BLaER1 treated with 17β-estradiol and CSF1 and Interleukin-3, amounts not matched to agents 10 nM and 100 nM (cell line): Measurements from ENCODE around the gene RAI14.

Experiments
- H3K27ac ChIP-seq, 11 experiments: shearing (Covaris generic); formaldehyde crosslinking; 2 replicates each; pipeline ENCODE4 v1.8.1; 2022
- H3K27me3 ChIP-seq, 11 experiments: shearing (Covaris generic); formaldehyde crosslinking; 2 replicates each; pipeline ENCODE4 v1.8.1; 2022
- H3K36me3 ChIP-seq, 11 experiments: shearing (Covaris generic); formaldehyde crosslinking; 2 replicates each; pipeline ENCODE4 v1.8.1; 2022
- H3K4me1 ChIP-seq, 10 experiments: shearing (Covaris generic); formaldehyde crosslinking; 2 replicates each; pipeline ENCODE4 v1.8.1; 2022
- H3K4me2 ChIP-seq, 11 experiments: shearing (Covaris generic); formaldehyde crosslinking; 2 replicates each; pipeline ENCODE4 v1.8.1; 2022
- H3K4me3 ChIP-seq, 10 experiments: shearing (Covaris generic); formaldehyde crosslinking; 2 replicates each; pipeline ENCODE4 v1.8.1; 2022
- H3K9ac ChIP-seq, 11 experiments: shearing (Covaris generic); formaldehyde crosslinking; 2 replicates each; pipeline ENCODE4 v1.8.1; 2022
- H3K9me3 ChIP-seq, 11 experiments: shearing (Covaris generic); formaldehyde crosslinking; replicated peaks in 1 of 11; 2 replicates each; pipeline ENCODE4 v1.8.1; 2022
- H4K20me1 ChIP-seq, 11 experiments: shearing (Covaris generic); formaldehyde crosslinking; 2 replicates each; pipeline ENCODE4 v1.8.1; 2022
- Cebpa-rat ChIP-seq, 11 experiments: shearing (Covaris generic); IDR thresholded peaks; 2 replicates each; pipeline ENCODE4 v1.8.1; 2022

The RAI14 gene

DNA sequence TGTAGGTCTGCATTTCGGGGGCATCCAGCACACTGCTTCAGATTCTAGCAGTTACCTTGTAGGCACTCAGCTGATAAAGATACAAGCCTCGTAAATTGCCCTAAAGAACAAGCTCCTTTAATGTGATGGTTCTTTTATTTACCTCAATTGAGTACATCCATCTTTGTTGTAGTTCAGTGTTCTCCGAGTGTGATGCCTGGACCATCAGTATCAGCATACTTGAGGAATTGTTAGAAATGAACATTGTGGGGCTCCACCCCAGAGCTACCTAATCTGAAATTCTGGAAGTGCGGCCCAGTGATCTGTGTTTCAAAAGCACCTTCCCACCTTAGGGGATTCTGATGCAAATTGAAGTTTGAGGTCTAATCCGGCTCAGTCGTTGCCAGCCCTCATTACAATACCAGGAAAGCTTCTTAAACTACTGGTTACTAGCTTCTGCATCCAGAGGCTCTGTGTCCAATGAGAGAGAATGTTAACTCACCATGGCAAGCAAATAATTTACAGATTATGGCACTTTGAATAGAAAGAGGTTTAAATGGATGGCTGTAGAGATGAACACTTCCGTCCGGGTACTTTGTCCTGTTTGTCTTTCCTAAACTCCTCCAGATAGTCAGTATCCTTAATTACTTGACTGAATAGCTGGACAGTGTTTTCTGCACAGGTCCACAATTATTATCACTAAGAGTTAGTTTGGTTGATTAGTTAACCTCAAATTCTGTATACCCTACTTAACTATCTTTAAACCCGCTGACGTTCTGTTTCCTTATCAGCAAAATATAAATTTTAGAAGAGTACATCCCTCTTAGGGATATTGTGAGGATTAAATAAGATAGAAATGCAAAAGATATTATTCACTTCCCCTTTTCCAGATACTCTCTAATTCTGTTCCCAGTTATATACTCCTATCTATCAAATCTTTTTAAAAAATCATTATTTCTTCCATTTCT, 47.9 kb downstream of the RAI14 start:
- Histone ChIP-seq H3K9ac (no peak overlapping the region), H3K4me1 (peaks cover 0 to 14% (median 8%) of the 10 kb centered on the region in 10 experiments; a peak in 5 of 20 replicates), H3K27me3 (no peaks in the 10 kb centered on the region), H3K36me3 (peaks cover 0 to 22% (median 10%) of the 10 kb centered on the region in 11 experiments; a peak in 8 of 22 replicates), H3K9me3 (no peaks in the 10 kb centered on the region), H3K4me2 (no peak overlapping the region), H4K20me1 (peaks cover 0 to 10% (median 0%) of the 10 kb centered on the region in 11 experiments; a peak in 1 of 22 replicates), H3K27ac (no peak overlapping the region), H3K4me3 (no peak overlapping the region)
- TF ChIP-seq Cebpa-rat (IDR thresholded peaks at IDR 0.05) = no peak

- H3K4me3 ChIP-seq = no peak overlapping the region
- H3K9ac ChIP-seq = no peak overlapping the region
- no peaks in the 10 kb centered on the region for H3K9me3 ChIP-seq
- peaks cover 0 to 6% (median 0%) of the 10 kb centered on the region in 11 experiments; a peak in 1 of 22 replicates for H4K20me1 ChIP-seq
- TF ChIP-seq Cebpa-rat (IDR thresholded peaks at IDR 0.05) = no peak
- no peak overlapping the region for H3K4me2 ChIP-seq
- no peak overlapping the region for H3K27ac ChIP-seq
- peaks cover 0 to 25% (median 13%) of the 10 kb centered on the region in 11 experiments; a peak in 9 of 22 replicates for H3K36me3 ChIP-seq
- no peaks in the 10 kb centered on the region for H3K27me3 ChIP-seq
- H3K4me1 ChIP-seq = peaks cover 0 to 14% (median 8%) of the 10 kb centered on the region in 10 experiments; a peak in 5 of 20 replicates
Measured at GRCh38 chr5:34706084-34706483, 50.0 kb downstream of the RAI14 start.

DNA sequence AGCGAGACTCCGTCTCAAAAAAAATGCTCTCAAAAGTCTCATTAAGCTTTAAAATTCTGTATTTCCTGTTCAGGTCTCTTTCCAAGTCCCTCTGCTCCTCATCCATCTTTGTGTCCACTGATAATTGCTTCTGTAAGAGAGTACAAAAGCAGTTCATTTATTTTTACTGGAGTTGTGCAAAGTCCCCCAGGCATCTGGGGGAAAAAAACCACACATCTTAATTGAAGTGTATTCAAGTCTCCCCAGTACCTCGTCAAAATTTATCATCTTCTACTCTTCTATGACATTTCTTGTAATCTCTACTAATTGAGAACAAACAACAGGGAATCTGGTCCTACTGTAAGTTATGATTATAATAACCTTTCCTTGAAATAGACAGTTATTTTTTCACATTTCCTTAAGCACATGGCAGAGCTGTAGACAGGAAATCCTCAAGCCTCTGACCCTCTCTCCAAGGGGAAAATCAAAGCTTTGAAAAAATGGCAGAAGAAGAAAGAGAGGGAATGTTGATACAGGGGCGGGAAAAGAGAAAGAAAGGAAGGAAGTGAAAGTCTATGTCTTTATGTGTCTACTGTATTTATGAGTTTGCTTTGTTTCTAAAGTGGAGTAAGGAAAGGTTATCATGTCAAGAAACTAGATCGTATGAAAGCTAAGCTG, 51.5 kb downstream of the RAI14 start:
- H3K4me3 ChIP-seq = no peak overlapping the region
- H3K4me2 ChIP-seq = peak overlapping the region in 8 of 11 experiments; percentile 7 to 30 (median 18); a peak in 4 of 22 replicates
- 0 out of 22 replicates have a peak overlapping the region, but pooled peaks of 1 of the 11 experiments have one; percentile 26 for H3K27ac ChIP-seq
- peaks cover 0 to 6% (median 0%) of the 10 kb centered on the region in 11 experiments; a peak in 1 of 22 replicates for H4K20me1 ChIP-seq
- no peaks in the 10 kb centered on the region for H3K9me3 ChIP-seq
- peaks cover 0 to 14% (median 8%) of the 10 kb centered on the region in 10 experiments; a peak in 5 of 20 replicates for H3K4me1 ChIP-seq
- no peak overlapping the region for H3K9ac ChIP-seq
- no peaks in the 10 kb centered on the region for H3K27me3 ChIP-seq
- H3K36me3 ChIP-seq = peaks cover 0 to 25% (median 11%) of the 10 kb centered on the region in 11 experiments; a peak in 8 of 22 replicates
- no peak for TF ChIP-seq Cebpa-rat (IDR thresholded peaks at IDR 0.05)

DNA sequence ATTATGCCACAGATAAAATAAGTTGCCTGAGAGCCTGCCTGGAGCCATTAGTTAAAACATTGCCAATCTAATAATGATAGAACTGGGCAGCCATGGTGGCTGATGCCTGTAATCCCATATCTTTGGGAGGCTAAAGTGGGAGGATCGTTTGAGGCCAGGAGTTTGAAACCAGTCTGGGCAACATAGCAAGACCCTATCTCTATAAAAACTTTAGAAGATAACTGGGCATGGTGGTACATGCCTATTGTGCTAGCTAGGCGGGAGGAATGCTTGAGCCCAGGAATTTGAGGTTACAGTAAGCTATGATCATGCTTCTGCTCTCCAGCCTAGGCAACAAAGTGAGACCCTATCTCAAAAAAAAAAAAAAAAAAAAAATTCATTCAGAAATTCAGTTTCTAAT, 52.6 kb downstream of the RAI14 start:
- H3K4me3 ChIP-seq = no peak overlapping the region
- H3K27me3 ChIP-seq = no peaks in the 10 kb centered on the region
- H3K9me3 ChIP-seq = no peaks in the 10 kb centered on the region
- no peak overlapping the region for H3K4me2 ChIP-seq
- no peak for TF ChIP-seq Cebpa-rat (IDR thresholded peaks at IDR 0.05)
- 0 out of 22 replicates have a peak, but pooled peaks cover 0 to 6% (median 0%) of the 10 kb centered on the region in 11 experiments for H4K20me1 ChIP-seq
- H3K4me1 ChIP-seq = peaks cover 0 to 14% (median 8%) of the 10 kb centered on the region in 10 experiments; a peak in 5 of 20 replicates
- no peak overlapping the region for H3K9ac ChIP-seq
- no peak overlapping the region for H3K27ac ChIP-seq
- peaks cover 0 to 26% (median 12%) of the 10 kb centered on the region in 11 experiments; a peak in 9 of 22 replicates for H3K36me3 ChIP-seq

DNA sequence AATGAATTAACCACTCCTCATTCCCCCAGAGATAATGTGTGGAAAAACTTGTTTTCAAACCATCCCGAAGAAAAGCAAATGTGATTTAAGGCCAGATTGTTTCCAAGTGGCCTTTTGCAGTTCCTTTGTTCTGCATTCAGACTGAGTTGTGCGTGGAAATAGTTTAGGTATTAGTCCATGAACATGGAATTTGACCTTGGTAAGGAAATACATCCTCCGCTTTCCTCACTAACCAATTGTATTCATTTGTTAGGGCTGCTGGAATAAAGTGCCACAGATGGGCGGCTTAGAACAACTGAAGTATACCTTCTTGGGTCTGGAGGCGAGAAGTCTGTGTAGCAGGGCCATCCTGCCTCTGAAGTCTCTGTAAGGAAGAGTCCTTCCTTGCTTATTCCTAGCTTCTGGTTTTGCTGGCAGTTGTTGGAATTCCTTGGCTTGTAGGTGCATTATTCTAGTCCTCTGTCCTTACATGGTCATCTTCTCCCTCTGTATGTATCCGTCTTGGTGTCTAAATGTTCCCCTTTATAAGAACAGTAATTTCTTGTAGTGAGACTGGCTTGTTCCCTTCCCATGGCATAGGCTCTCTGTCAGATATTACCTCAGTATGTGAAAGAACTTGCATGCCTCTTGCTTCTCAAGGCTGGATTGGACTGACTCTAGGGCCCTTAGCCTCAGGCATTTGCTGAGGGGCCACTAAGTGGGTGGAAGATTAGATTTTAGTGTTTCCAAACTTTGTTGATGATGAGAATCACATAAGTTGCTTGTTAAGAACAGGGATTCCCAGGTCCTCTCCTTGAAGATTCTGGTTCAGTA, 53.9 kb downstream of the RAI14 start:
- no peak overlapping the region for H3K27ac ChIP-seq
- no peak for TF ChIP-seq Cebpa-rat (IDR thresholded peaks at IDR 0.05)
- peaks cover 0 to 26% (median 12%) of the 10 kb centered on the region in 11 experiments; a peak in 9 of 22 replicates for H3K36me3 ChIP-seq
- no peak overlapping the region for H3K4me3 ChIP-seq
- H3K4me2 ChIP-seq = no peak overlapping the region
- H3K9me3 ChIP-seq = no peaks in the 10 kb centered on the region
- peaks cover 0 to 14% (median 8%) of the 10 kb centered on the region in 10 experiments; a peak in 5 of 20 replicates for H3K4me1 ChIP-seq
- no peaks in the 10 kb centered on the region for H3K27me3 ChIP-seq
- H4K20me1 ChIP-seq = no peaks in the 10 kb centered on the region; a peak in 1 of 22 replicates
- H3K9ac ChIP-seq = no peak overlapping the region

DNA sequence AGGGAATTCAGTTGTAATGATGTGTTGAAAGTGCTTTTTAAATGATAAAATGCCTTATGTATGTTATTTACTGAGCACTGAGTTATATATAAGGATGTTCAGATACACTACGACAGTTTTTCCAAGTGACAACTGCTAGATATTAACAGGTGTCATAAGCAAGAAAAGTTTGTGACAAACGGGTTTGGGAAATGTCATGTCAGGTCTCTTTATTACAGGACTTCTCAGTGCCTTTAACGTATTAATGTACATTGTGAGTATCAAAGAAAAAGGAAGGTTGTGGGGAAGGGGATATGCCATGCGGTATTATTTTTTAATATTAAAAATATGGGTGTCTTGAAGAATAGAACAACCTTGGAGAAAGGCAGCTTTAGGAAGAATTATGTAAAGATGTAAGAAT, 56.4 kb downstream of the RAI14 start:
- TF ChIP-seq Cebpa-rat (IDR thresholded peaks at IDR 0.05) = no peak
- Histone ChIP-seq H3K4me3 (no peak overlapping the region), H3K4me1 (peaks cover under 1 to 8% (median 4%) of the 10 kb centered on the region in 10 experiments; a peak in 7 of 20 replicates)

DNA sequence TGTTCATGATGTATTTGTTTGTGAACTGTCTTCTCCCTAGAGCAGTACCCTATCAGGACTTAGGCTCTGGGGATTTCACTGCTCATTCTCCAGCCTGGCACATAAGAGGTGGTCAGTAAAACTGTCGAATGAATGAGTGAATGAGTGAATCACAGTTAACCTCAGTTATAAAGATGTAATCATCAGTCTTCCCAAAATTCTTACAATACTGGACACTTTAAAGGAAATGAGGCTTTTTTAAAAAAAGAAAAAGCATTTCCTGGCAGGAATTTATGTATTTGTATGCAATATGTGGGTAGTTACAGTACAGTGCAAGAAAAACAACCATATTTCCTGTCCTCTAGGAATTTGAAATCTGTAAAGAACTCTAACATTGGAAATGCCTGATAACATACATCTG, 59.6 kb downstream of the RAI14 start:
- Histone ChIP-seq H3K27ac (no peak overlapping the region), H3K4me3 (no peak overlapping the region), H3K9me3 (no peaks in the 10 kb centered on the region), H3K4me1 (peaks cover 0 to 17% (median 12%) of the 10 kb centered on the region in 10 experiments; a peak in 14 of 20 replicates), H4K20me1 (peaks cover 0 to 8% (median 0%) of the 10 kb centered on the region in 11 experiments; a peak in 1 of 22 replicates), H3K36me3 (peaks cover 0 to 35% (median 13%) of the 10 kb centered on the region in 11 experiments; a peak in 11 of 22 replicates), H3K4me2 (no peak overlapping the region), H3K27me3 (no peaks in the 10 kb centered on the region), H3K9ac (no peak overlapping the region)
- no peak for TF ChIP-seq Cebpa-rat (IDR thresholded peaks at IDR 0.05)

More for the DNA sequence above, 56.4 kb downstream of the RAI14 start:
- H3K9me3 ChIP-seq = no peaks in the 10 kb centered on the region
- peaks cover 0 to 4% (median 0%) of the 10 kb centered on the region in 11 experiments; a peak in 1 of 22 replicates for H4K20me1 ChIP-seq
- peaks cover 0 to 28% (median 12%) of the 10 kb centered on the region in 11 experiments; a peak in 10 of 22 replicates for H3K36me3 ChIP-seq
- no peak overlapping the region for H3K9ac ChIP-seq
- no peak overlapping the region for H3K4me2 ChIP-seq
- no peaks in the 10 kb centered on the region for H3K27me3 ChIP-seq
- no peak overlapping the region for H3K27ac ChIP-seq

DNA sequence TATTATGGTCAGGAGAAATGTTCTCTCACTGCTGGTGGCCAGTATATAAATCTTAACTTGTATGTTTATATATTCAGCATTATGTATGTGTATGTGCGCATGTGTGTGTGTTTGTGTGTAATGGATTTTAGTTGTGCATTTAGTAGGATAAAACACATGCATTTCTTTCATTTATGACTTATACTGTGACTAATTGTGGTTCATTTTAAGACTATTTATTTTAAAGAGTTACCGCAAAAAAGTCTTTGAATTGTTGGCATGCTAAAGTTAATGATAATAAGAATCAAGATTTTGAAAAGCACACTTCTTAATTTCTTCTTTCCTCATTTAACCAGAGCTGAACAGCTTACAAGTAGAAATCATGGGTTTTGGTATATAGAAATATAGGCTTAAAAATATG, 60.9 kb downstream of the RAI14 start:
- Histone ChIP-seq H3K4me1 (peaks cover 5 to 27% (median 20%) of the 10 kb centered on the region in 10 experiments; a peak in 19 of 20 replicates), H3K9ac (no peak overlapping the region), H3K4me2 (no peak overlapping the region), H4K20me1 (peaks cover 0 to 8% (median 0%) of the 10 kb centered on the region in 11 experiments; a peak in 1 of 22 replicates), H3K27me3 (no peaks in the 10 kb centered on the region), H3K36me3 (peaks cover 0 to 29% (median 11%) of the 10 kb centered on the region in 11 experiments; a peak in 10 of 22 replicates), H3K27ac (no peak overlapping the region), H3K9me3 (no peaks in the 10 kb centered on the region), H3K4me3 (no peak overlapping the region)
- TF ChIP-seq Cebpa-rat (IDR thresholded peaks at IDR 0.05) = no peak
